GM10847 (cell line): ENCODE data around the gene SIGLEC14.
"Not testable (repeated sequence)": the region's sequence is repeated elsewhere in the genome, so short reads cannot be mapped to it uniquely, and the experiment has no call there.

Experiments
- POLR2A ChIP-seq: IDR thresholded peaks from 2 replicates; pipeline ENCODE4 v1.6.1; 2011; ENCODE audit not compliant: insufficient read length; ENCODE audit errors: extremely low read depth

SIGLEC14 gene

GRCh38 chr19:51646730-51647129 lies at the start of gene SIGLEC14:
SIGLEC14 (minus strand) TSS chr19:51646825; CDS start chr19:51646759, 66 bp downstream.
- not testable (repeated sequence) for TF ChIP-seq POLR2A

GRCh38 chr19:51695702-51696315 lies 49.2 kb upstream of the SIGLEC14 start:
- TF ChIP-seq POLR2A: no peak

GRCh38 chr19:51695088-51695487 lies 48.5 kb upstream of the SIGLEC14 start:
- no peak for TF ChIP-seq POLR2A

- TF ChIP-seq POLR2A: no peak
Measured at GRCh38 chr19:51694318-51695085, 47.9 kb upstream of the SIGLEC14 start.

GRCh38 chr19:51693819-51694218 lies 47.2 kb upstream of the SIGLEC14 start:
- TF ChIP-seq POLR2A: no peak

- TF ChIP-seq POLR2A: no peak
Measured at GRCh38 chr19:51693260-51693659, 46.6 kb upstream of the SIGLEC14 start, which contains the start of gene SPACA6. SPACA6 (plus strand) TSS chr19:51693330; CDS start chr19:51693527, 197 bp downstream.

- no peak for TF ChIP-seq POLR2A
Measured at GRCh38 chr19:51692468-51692867, 45.8 kb upstream of the SIGLEC14 start.

- no peak for TF ChIP-seq POLR2A
Measured at GRCh38 chr19:51691584-51692428, 45.2 kb upstream of the SIGLEC14 start.

- TF ChIP-seq POLR2A: no peak
Measured at GRCh38 chr19:51691074-51691583, 44.5 kb upstream of the SIGLEC14 start.

- no peak for TF ChIP-seq POLR2A
Measured at GRCh38 chr19:51690454-51691073, 43.9 kb upstream of the SIGLEC14 start.

- TF ChIP-seq POLR2A: no peak
Measured at GRCh38 chr19:51689751-51690453, 43.3 kb upstream of the SIGLEC14 start.

- no peak for TF ChIP-seq POLR2A
Measured at GRCh38 chr19:51688671-51689571, 42.3 kb upstream of the SIGLEC14 start.
